HL-60/S4 treated with phorbol 12-myristate 13-acetate at 8.2 ng/mL for 4 days and 3 days (cell line): ENCODE results near the gene RMRP.
"Not testable (repeated sequence)": the region's sequence is repeated elsewhere in the genome, so short reads cannot be mapped to it uniquely, and the experiment has no call there.

Experiments used
- in situ Hi-C: fragments of 300-500 bp; cut with MboI; formaldehyde crosslinking; loops from 2 replicates; pipeline ENCODE4 v1.15.0; 2022; ENCODE audit warnings: low sequenced_read_pairs

Gene RMRP

DNA sequence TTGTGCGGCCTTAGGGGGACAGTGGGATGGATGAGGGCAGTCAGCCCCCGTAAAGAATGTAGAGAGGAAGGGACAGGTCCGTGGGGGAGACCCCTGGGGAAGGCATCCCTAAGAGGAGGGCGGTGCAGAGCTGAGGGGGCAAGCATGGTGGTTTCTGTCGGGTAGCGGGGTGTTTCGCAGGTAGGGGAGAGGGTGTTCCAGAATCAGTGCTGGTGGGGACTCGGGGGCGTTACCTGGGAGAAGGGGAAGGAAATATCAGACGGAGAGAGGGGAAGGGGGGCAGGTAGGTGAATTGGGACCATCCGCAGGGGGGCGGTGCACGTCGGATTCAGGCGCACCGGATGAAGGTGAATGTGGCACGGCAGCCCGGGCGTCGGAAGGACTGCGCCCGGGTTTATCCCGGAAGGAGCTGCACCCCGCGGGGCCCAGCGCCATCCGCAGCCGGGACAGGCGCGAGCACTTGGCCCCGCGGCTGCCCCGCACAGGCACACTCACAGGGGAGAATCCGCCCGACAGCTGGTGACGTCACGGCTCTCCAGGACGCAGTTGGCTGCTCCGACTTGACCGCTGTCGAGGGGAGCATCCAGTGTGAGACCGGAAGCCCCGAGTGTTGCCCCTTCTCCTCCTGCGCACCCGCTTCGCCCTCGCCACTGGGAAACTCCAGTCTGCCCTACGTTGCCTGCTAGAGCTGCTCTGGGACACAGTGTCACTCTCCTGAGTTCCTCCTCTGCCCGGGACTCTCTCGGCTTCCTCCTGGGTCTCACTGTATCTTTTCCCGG, 40.9 kb downstream of the RMRP start:
- in situ Hi-C loops = no loop called here

DNA sequence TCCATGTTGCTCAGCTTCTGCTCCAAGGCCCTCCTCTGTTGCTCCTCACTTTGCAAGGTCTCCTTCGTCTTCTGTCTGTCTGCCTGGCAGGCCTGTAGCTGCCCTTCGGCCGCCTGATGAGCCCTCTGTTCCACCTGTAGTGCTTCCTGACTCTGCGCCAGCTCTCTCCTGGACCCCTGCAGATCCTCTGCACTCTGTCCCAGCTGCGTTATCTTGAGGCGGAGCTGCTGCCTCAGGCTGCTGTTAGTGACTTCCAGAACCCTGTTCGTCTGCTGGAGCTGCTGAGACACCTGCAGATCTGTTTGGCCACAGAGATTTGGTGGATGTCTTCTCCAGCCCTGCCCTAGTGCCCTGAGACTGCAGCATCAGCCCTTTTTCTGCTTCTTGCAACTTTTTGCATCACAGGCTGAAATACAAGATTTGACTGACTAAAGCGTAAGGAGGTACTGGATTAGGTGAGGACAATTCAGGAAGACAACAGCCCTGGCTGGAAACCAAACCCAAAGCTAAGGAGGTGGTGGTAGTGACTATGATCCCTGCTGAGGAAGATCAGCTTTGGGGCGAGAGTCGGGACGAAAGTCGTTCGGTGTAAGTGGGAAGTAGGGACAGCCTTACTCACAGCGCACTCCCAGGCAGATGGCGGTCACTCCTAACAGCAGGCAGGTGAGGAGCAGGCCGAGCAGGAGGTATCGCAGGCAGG, 41.7 kb downstream of the RMRP start:
- in situ Hi-C loops = no loop called here

DNA sequence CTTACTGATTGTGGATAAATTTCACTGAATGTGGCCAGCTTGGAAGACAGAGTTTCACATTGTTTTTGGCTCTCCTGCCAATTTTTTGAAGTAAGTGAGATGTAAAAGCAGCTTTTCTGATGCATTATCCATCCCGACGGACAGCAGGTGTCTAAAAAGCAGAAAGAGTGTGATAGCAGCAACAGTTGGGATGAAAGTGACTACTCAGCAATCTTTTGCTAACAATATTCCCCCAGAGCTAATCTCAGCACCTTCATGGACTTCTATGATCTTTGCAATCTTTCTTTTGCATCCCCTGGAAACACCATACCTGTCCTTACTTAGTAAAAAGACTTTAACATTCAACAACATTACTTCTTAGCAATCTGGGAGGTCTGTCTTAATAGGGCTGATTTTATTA, 45.0 kb downstream of the RMRP start:
- in situ Hi-C loops = no loop called here

DNA sequence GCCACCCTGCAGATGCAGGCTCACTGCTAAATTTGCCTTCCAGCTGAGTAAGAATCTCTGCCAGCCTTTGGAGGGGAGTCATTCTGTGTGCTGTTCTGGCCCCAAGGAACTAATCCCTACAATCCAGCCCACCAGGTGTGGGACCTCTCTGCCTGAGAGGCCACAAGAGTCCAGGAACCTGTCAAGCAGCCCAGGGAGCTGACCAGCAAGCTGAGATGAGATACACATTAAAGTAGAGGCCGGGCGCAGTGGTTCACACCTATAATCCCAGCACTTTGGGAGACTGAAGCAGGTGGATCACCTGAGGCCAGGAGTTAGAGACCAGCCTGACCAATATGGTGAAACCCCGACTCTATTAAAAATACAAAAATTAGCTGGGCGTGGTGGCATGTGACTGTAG, 45.8 kb downstream of the RMRP start:
- in situ Hi-C loops = not testable (repeated sequence)

- in situ Hi-C loops = no loop called here
These were observed 46.5 kb downstream of the RMRP start for GRCh38 chr9:35611230-35611797.

DNA sequence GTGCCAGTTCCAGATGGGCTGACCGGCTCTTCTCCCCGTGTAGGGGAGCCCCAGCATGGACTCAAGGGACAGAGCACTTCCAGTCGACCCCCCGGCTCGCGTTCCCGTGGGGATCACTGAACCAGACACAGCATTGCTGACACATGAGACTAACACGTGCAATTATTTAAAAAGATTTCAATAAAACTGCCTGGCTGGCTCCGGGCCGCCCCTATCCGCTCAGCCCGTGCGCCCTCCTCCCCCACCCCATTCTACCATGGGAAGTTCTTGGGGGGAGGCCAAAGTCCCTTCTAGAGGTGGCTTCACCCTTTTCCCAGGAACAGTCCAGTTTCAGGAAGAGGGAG, 48.0 kb downstream of the RMRP start:
- in situ Hi-C loops = no loop called here

GRCh38 chr9:35609001-35609819, 48.6 kb downstream of the RMRP start:
- in situ Hi-C loops = no loop called here

GRCh38 chr9:35608221-35608620, 49.6 kb downstream of the RMRP start:
- in situ Hi-C loops = no loop called here
